CD4-positive, alpha-beta T cell treated with Interferon alpha-2 for 1 hour (primary cell): Measurements from ENCODE around the gene EFEMP2.

Experiments
- DNase-seq, 2 donors: peaks; one replicate each; pipeline ENCODE4 v3.0.0-alpha.2; 2020 to 2022

The EFEMP2 gene

GRCh38 chr11:65865550-65866172, 6.9 kb downstream of the EFEMP2 start:
- DNase-seq, result no peak

GRCh38 chr11:65864706-65865471, 7.7 kb downstream of the EFEMP2 start:
- no peak for DNase-seq

GRCh38 chr11:65863889-65864705, 8.5 kb downstream of the EFEMP2 start:
- DNase-seq, result no peak

GRCh38 chr11:65862941-65863888, 9.4 kb downstream of the EFEMP2 start:
- no peak for DNase-seq

GRCh38 chr11:65862191-65862735, 10.3 kb downstream of the EFEMP2 start:
- no peak for DNase-seq

- DNase-seq, result no peak
Measured at GRCh38 chr11:65861533-65862183, 10.9 kb downstream of the EFEMP2 start.

GRCh38 chr11:65861165-65861505, 11.5 kb downstream of the EFEMP2 start:
- DNase-seq, result no peak

- DNase-seq, result peak; percentile 94 to 97
Measured at GRCh38 chr11:65860278-65861164, 12.1 kb downstream of the EFEMP2 start, which contains the start of gene MUS81. MUS81 (plus strand) TSS chr11:65860433; CDS start chr11:65860754, 321 bp downstream.

- DNase-seq, result no peak
Measured at GRCh38 chr11:65859812-65860277, 12.8 kb downstream of the EFEMP2 start.

- DNase-seq, result peak; percentile 97 to 98
Measured at GRCh38 chr11:65859095-65859811, 13.3 kb downstream of the EFEMP2 start.

- peak in 1 of 2 donors; percentile 38 for DNase-seq
Measured at GRCh38 chr11:65858681-65859087, 13.9 kb downstream of the EFEMP2 start.

GRCh38 chr11:65857853-65858680, 14.5 kb downstream of the EFEMP2 start, which contains the start of gene CFL1:
CFL1 (minus strand) TSS chr11:65858180; CDS start chr11:65858099, 81 bp downstream.
- DNase-seq, result peak; percentile 97 to 98

GRCh38 chr11:65857500-65857852, 15.1 kb downstream of the EFEMP2 start:
- peak; percentile 37 to 67 for DNase-seq

- peak; percentile 80 to 87 for DNase-seq
Measured at GRCh38 chr11:65856689-65857499, 15.7 kb downstream of the EFEMP2 start.

GRCh38 chr11:65855927-65856363, 16.7 kb downstream of the EFEMP2 start:
- no peak for DNase-seq

- DNase-seq, result no peak
Measured at GRCh38 chr11:65854852-65855837, 17.5 kb downstream of the EFEMP2 start.
